ENCODE measurements around the gene CCDC178. TPM values are rescaled to one million over a fixed set of nuclear protein-coding genes. Genes with fewer than 3 reads are reported as not detected.

The CCDC178 gene
- total and polyA plus RNA-seq, 2 of the 4 experiments (the other 2 are of a cell fraction) = not detected

GRCh38 chr18:33291539-33291938 is 149.0 kb downstream of the CCDC178 start:
- Histone ChIP-seq H3K27ac (ENCODE audit: insufficient read depth, low read length) (no peak overlapping the region), H2AFZ (replicated peaks; ENCODE audit: low read length, poor library complexity) (no peak overlapping the region), H3K9me1 (ENCODE audit: insufficient read depth, low read length) (no peaks in the 10 kb centered on the region), H2BK15ac (ENCODE audit: low read depth, low read length) (no peak overlapping the region), H3K18ac (ENCODE audit: low read depth, low read length) (no peak overlapping the region), H4K8ac (ENCODE audit: low read depth in 2 of 2, low read length in 2 of 2) (no peak overlapping the region), H2AK9ac (replicated peaks; ENCODE audit: low read depth, low read length, poor library complexity) (no peak overlapping the region), H3K14ac (replicated peaks; ENCODE audit: low read depth, low read length) (no peak overlapping the region), H3K9ac (ENCODE audit: low read depth, low read length) (no peak overlapping the region), H2AK5ac (ENCODE audit: low read depth, low read length) (no peak overlapping the region), H3K36me3 (ENCODE audit: control insufficient read depth, insufficient read depth, low read length) (no peaks in the 10 kb centered on the region), H2BK120ac (ENCODE audit: low read depth, low read length) (no peak overlapping the region), H4K91ac (ENCODE audit: insufficient read depth, low read depth, low read length) (no peak overlapping the region), H3K4ac (ENCODE audit: low read depth, low read length) (no peak overlapping the region), H2BK20ac (ENCODE audit: low read depth, low read length) (no peak overlapping the region), H3K4me3 (ENCODE audit: insufficient read depth, low read depth, low read length) (no peak overlapping the region), H3K4me1 (ENCODE audit: control insufficient read depth, insufficient read depth, low read length) (no peaks in the 10 kb centered on the region), H3K9me3 (ENCODE audit: control insufficient read depth, insufficient read depth, low read length) (no peaks in the 10 kb centered on the region), H3K56ac (ENCODE audit: extremely low read depth, insufficient read depth, low read length) (no peak overlapping the region), H2BK5ac (ENCODE audit: low read depth, low read length, poor library complexity, severe bottlenecking) (no peak overlapping the region), H3K4me2 (ENCODE audit: low read depth, low read length) (no peak overlapping the region), H4K20me1 (ENCODE audit: insufficient read depth, low read length) (no peaks in the 10 kb centered on the region), H4K5ac (ENCODE audit: low read depth, low read length) (no peak overlapping the region), H3K79me1 (ENCODE audit: low read depth in 1 of 2, low read length in 2 of 2) (no peaks in the 10 kb centered on the region), H3K27me3 (ENCODE audit: control insufficient read depth, insufficient read depth, low read length) (no peaks in the 10 kb centered on the region), H3K23ac (ENCODE audit: low read depth, low read length) (no peak overlapping the region)
- DNase-seq (no peak), ATAC-seq (ENCODE audit: low read depth) (no peak)
- POLR2A ChIA-PET (ENCODE audit: unreplicated experiment) = no interaction called here
- intact Hi-C loops (cut with micrococcal nuclease) = no loop called here
- no CpG with 5 or more reads among the region's 1 CpG for WGBS, 2 experiments (ENCODE audit: extremely low coverage in 2 of 2, insufficient read length in 1 of 2)
- TF ChIP-seq NFE2L2 (IDR thresholded peaks at IDR 0.05; ENCODE audit: low read depth, low read length) (no peak), ELK1 (IDR thresholded peaks at IDR 0.05; ENCODE audit: borderline replicate concordance, low read depth, low read length) (no peak), CEBPB (IDR thresholded peaks at IDR 0.05; ENCODE audit: low read depth, low read length) (no peak), MXI1 (IDR thresholded peaks at IDR 0.05; ENCODE audit: borderline replicate concordance, low read depth, low read length) (no peak), CTCF (conservative IDR thresholded peaks at IDR 0.05; ENCODE audit: low read depth, low read length) (no peak), MAZ (IDR thresholded peaks at IDR 0.05; ENCODE audit: borderline replicate concordance, low read depth, low read length) (no peak), RAD21 (IDR thresholded peaks at IDR 0.05; ENCODE audit: low read length) (no peak), FOS (IDR thresholded peaks at IDR 0.05; ENCODE audit: low read depth, low read length) (no peak)
- dilution Hi-C loops (cut with HindIII; ENCODE audit: low sequenced_read_pairs, unreplicated experiment) = no loop called here
- no TSS peak for BruUV-seq (replicated peaks)
- in situ Hi-C loops (cut with MboI; ENCODE audit: low sequenced_read_pairs) = no loop called here
- CTCF ChIA-PET = no interaction called here
